HEK293 (cell line): ENCODE measurements around the gene MAPKAP1.

Experiments
- AEBP2 ChIP-seq: fragments of 450-650 bp; formaldehyde crosslinking; IDR thresholded peaks from 2 replicates; pipeline ENCODE4 v1.5.1; 2016; ENCODE audit warnings: missing biosample characterization, missing genetic modification characterization, borderline replicate concordance
- BCL11B ChIP-seq: fragments of 450-650 bp; formaldehyde crosslinking; IDR thresholded peaks from 2 replicates; pipeline ENCODE4 v1.5.1; 2016; ENCODE audit warnings: low read depth, missing biosample characterization, missing genetic modification characterization
- HOXD13 ChIP-seq: sonication (generic); formaldehyde crosslinking; IDR thresholded peaks from 2 replicates; pipeline ENCODE4 v1.8.0; 2022; ENCODE audit warnings: missing genetic modification reagents, borderline replicate concordance
- KLF10 ChIP-seq: fragments of 450-650 bp; IDR thresholded peaks from 2 replicates; pipeline ENCODE4 v1.5.1; 2018; ENCODE audit warnings: missing biosample characterization, mild to moderate bottlenecking, missing genetic modification characterization
- MYNN ChIP-seq: fragments of 450-650 bp; formaldehyde crosslinking; IDR thresholded peaks from 2 replicates; pipeline ENCODE4 v1.5.1; 2016; ENCODE audit warnings: missing biosample characterization, missing genetic modification characterization, borderline replicate concordance
- MZF1 ChIP-seq: fragments of 450-650 bp; formaldehyde crosslinking; IDR thresholded peaks from 2 replicates; pipeline ENCODE4 v1.5.1; 2017; ENCODE audit warnings: missing biosample characterization, missing genetic modification characterization, borderline replicate concordance
- SCRT1 ChIP-seq: fragments of 450-650 bp; formaldehyde crosslinking; IDR thresholded peaks from 2 replicates; pipeline ENCODE4 v1.5.1; 2016; ENCODE audit warnings: missing biosample characterization, missing genetic modification characterization, borderline replicate concordance
- SCRT2 ChIP-seq: fragments of 450-650 bp; formaldehyde crosslinking; IDR thresholded peaks from 2 replicates; pipeline ENCODE4 v1.5.1; 2016; ENCODE audit warnings: missing biosample characterization, missing genetic modification characterization
- YY1 ChIP-seq: fragments of 450-650 bp; formaldehyde crosslinking; IDR thresholded peaks from 2 replicates; pipeline ENCODE4 v1.5.1; 2018; ENCODE audit warnings: missing biosample characterization, missing genetic modification characterization
- ZBTB44 ChIP-seq: fragments of 450-650 bp; IDR thresholded peaks from 2 replicates; pipeline ENCODE4 v1.5.1; 2018; ENCODE audit warnings: missing biosample characterization, mild to moderate bottlenecking, missing genetic modification characterization
- ZBTB48 ChIP-seq: fragments of 450-650 bp; formaldehyde crosslinking; IDR thresholded peaks from 2 replicates; pipeline ENCODE4 v1.5.1; 2016; ENCODE audit warnings: missing biosample characterization, missing genetic modification characterization
- ZFP37 ChIP-seq: fragments of 450-650 bp; formaldehyde crosslinking; IDR thresholded peaks from 2 replicates; pipeline ENCODE4 v1.5.1; 2016; ENCODE audit warnings: missing biosample characterization, missing genetic modification characterization
- ZFP69B ChIP-seq: fragments of 450-650 bp; formaldehyde crosslinking; IDR thresholded peaks from 2 replicates; pipeline ENCODE4 v1.5.1; 2016; ENCODE audit warnings: missing biosample characterization, missing genetic modification characterization
- ZIC2 ChIP-seq: fragments of 450-650 bp; formaldehyde crosslinking; IDR thresholded peaks from 2 replicates; pipeline ENCODE4 v1.5.1; 2016; ENCODE audit warnings: missing biosample characterization, missing genetic modification characterization
- ZNF223 ChIP-seq: fragments of 450-650 bp; formaldehyde crosslinking; IDR thresholded peaks from 2 replicates; pipeline ENCODE4 v1.5.1; 2016; ENCODE audit warnings: missing biosample characterization, missing genetic modification characterization
- ZNF266 ChIP-seq: fragments of 450-650 bp; formaldehyde crosslinking; IDR thresholded peaks from 2 replicates; pipeline ENCODE4 v1.5.1; 2016; ENCODE audit warnings: missing biosample characterization, missing genetic modification characterization, low read depth
- ZNF280D ChIP-seq: fragments of 450-650 bp; formaldehyde crosslinking; IDR thresholded peaks from 2 replicates; pipeline ENCODE4 v1.5.1; 2016; ENCODE audit warnings: missing biosample characterization, missing genetic modification characterization
- ZNF350 ChIP-seq: fragments of 450-650 bp; formaldehyde crosslinking; IDR thresholded peaks from 2 replicates; pipeline ENCODE4 v1.5.0; 2017; ENCODE audit warnings: missing biosample characterization, mild to moderate bottlenecking, missing genetic modification characterization
- ZNF354C ChIP-seq: fragments of 450-650 bp; formaldehyde crosslinking; IDR thresholded peaks from 2 replicates; pipeline ENCODE4 v1.5.1; 2016; ENCODE audit warnings: missing biosample characterization, missing genetic modification characterization, low read depth, borderline replicate concordance
- ZNF394 ChIP-seq: fragments of 450-650 bp; formaldehyde crosslinking; IDR thresholded peaks from 2 replicates; pipeline ENCODE4 v1.5.1; 2016; ENCODE audit warnings: missing biosample characterization, missing genetic modification characterization, mild to moderate bottlenecking, moderate library complexity, borderline replicate concordance
- ZNF404 ChIP-seq: fragments of 450-650 bp; formaldehyde crosslinking; IDR thresholded peaks from 2 replicates; pipeline ENCODE4 v1.5.1; 2017; ENCODE audit warnings: missing biosample characterization, missing genetic modification characterization
- ZNF416 ChIP-seq: fragments of 450-650 bp; formaldehyde crosslinking; IDR thresholded peaks from 2 replicates; pipeline ENCODE4 v1.5.1; 2016; ENCODE audit warnings: missing biosample characterization, missing genetic modification characterization
- ZNF473 ChIP-seq: fragments of 450-650 bp; formaldehyde crosslinking; IDR thresholded peaks from 2 replicates; pipeline ENCODE4 v1.5.1; 2017; ENCODE audit warnings: missing biosample characterization, missing genetic modification characterization
- ZNF571 ChIP-seq: fragments of 450-650 bp; formaldehyde crosslinking; IDR thresholded peaks from 2 replicates; pipeline ENCODE4 v1.5.0; 2017; ENCODE audit warnings: missing biosample characterization, missing genetic modification characterization
- ZNF610 ChIP-seq: fragments of 450-650 bp; formaldehyde crosslinking; IDR thresholded peaks from 2 replicates; pipeline ENCODE4 v1.5.1; 2016; ENCODE audit warnings: missing biosample characterization, missing genetic modification characterization, borderline replicate concordance
- ZNF658 ChIP-seq: fragments of 450-650 bp; formaldehyde crosslinking; IDR thresholded peaks from 2 replicates; pipeline ENCODE4; 2016; ENCODE audit warnings: missing biosample characterization, missing genetic modification characterization
- ZNF670 ChIP-seq: fragments of 450-650 bp; formaldehyde crosslinking; IDR thresholded peaks from 2 replicates; pipeline ENCODE4 v1.5.1; 2016; ENCODE audit warnings: missing biosample characterization, missing genetic modification characterization, low read depth
- ZSCAN5A ChIP-seq: fragments of 450-650 bp; formaldehyde crosslinking; IDR thresholded peaks from 2 replicates; pipeline ENCODE4 v1.5.1; 2016; ENCODE audit warnings: missing biosample characterization, missing genetic modification characterization
- ZXDB ChIP-seq: fragments of 450-650 bp; formaldehyde crosslinking; IDR thresholded peaks from 2 replicates; pipeline ENCODE4 v1.5.1; 2016; ENCODE audit warnings: missing biosample characterization, missing genetic modification characterization
- TF ChIP-seq, protein P1 (sequence below): fragments of 450-650 bp; formaldehyde crosslinking; IDR thresholded peaks from 2 replicates; pipeline ENCODE4 v1.5.1; 2017; ENCODE audit warnings: missing biosample characterization, missing genetic modification characterization
- TF ChIP-seq, protein P2 (sequence below): fragments of 450-650 bp; formaldehyde crosslinking; IDR thresholded peaks from 2 replicates; pipeline ENCODE4 v1.5.1; 2016; ENCODE audit warnings: missing biosample characterization, missing genetic modification characterization

MAPKAP1 gene

GRCh38 chr9:125541840-125542243 lies 165.2 kb downstream of the MAPKAP1 start (continued):
- peak; percentile 75 for TF ChIP-seq ZXDB
- TF ChIP-seq AEBP2 = no peak
- TF ChIP-seq MZF1 = 0 out of 2 replicates have a peak, but pooled peaks have one; percentile 26
- TF ChIP-seq ZNF416 (tag by site-specific recombination) = no peak
- no peak for TF ChIP-seq ZNF394
- no peak for TF ChIP-seq ZSCAN5A (tag by site-specific recombination)
- TF ChIP-seq, protein P1, sequence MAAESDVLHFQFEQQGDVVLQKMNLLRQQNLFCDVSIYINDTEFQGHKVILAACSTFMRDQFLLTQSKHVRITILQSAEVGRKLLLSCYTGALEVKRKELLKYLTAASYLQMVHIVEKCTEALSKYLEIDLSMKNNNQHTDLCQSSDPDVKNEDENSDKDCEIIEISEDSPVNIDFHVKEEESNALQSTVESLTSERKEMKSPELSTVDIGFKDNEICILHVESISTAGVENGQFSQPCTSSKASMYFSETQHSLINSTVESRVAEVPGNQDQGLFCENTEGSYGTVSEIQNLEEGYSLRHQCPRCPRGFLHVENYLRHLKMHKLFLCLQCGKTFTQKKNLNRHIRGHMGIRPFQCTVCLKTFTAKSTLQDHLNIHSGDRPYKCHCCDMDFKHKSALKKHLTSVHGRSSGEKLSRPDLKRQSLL = no peak
- TF ChIP-seq KLF10 (tag by site-specific recombination) = no peak
- TF ChIP-seq SCRT1 = peak; percentile 30; the same call in 1 of the 2 replicates
- no peak for TF ChIP-seq ZNF404 (tag by site-specific recombination)
- TF ChIP-seq ZNF658 = no peak
- TF ChIP-seq ZNF473 = no peak
- no peak for TF ChIP-seq ZFP37 (tag by site-specific recombination)
- no peak for TF ChIP-seq ZNF280D (tag by site-specific recombination)
- no peak for TF ChIP-seq ZNF670 (tag by site-specific recombination)
- TF ChIP-seq ZNF571 (tag by site-specific recombination) = no peak
- TF ChIP-seq ZIC2 (tag by site-specific recombination) = no peak
- TF ChIP-seq ZBTB44 (tag by site-specific recombination) = no peak
- 0 out of 2 replicates have a peak, but pooled peaks have one; percentile 22 for TF ChIP-seq ZNF610 (tag by site-specific recombination)
- TF ChIP-seq YY1 (tag by site-specific recombination) = no peak
- TF ChIP-seq ZNF350 (tag by site-specific recombination) = no peak
- TF ChIP-seq HOXD13 (CRISPR knock-in tag) = no peak
- 0 out of 2 replicates have a peak, but pooled peaks have one; percentile 27 for TF ChIP-seq BCL11B (tag by site-specific recombination)
- TF ChIP-seq ZNF223 (tag by site-specific recombination) = no peak
- TF ChIP-seq ZNF354C = no peak
- TF ChIP-seq SCRT2 (tag by site-specific recombination) = no peak
- no peak for TF ChIP-seq ZFP69B (tag by site-specific recombination)
- TF ChIP-seq, protein P2, sequence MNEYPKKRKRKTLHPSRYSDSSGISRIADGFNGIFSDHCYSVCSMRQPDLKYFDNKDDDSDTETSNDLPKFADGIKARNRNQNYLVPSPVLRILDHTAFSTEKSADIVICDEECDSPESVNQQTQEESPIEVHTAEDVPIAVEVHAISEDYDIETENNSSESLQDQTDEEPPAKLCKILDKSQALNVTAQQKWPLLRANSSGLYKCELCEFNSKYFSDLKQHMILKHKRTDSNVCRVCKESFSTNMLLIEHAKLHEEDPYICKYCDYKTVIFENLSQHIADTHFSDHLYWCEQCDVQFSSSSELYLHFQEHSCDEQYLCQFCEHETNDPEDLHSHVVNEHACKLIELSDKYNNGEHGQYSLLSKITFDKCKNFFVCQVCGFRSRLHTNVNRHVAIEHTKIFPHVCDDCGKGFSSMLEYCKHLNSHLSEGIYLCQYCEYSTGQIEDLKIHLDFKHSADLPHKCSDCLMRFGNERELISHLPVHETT (tag by site-specific recombination) = no peak
- no peak for TF ChIP-seq ZNF266 (tag by site-specific recombination)
- TF ChIP-seq ZBTB48 (tag by site-specific recombination) = no peak
- no peak for TF ChIP-seq MYNN
